HG02763 (cell line): Measurements from ENCODE around the gene AARS2.

Experiments
- ATAC-seq: cut with Tn5 transposase; IDR thresholded peaks from one replicate; pipeline ENCODE4 v1.9.1; 2021; ENCODE audit warnings: mild to moderate bottlenecking, moderate library complexity; ENCODE audit not compliant: unreplicated experiment

Gene AARS2

DNA sequence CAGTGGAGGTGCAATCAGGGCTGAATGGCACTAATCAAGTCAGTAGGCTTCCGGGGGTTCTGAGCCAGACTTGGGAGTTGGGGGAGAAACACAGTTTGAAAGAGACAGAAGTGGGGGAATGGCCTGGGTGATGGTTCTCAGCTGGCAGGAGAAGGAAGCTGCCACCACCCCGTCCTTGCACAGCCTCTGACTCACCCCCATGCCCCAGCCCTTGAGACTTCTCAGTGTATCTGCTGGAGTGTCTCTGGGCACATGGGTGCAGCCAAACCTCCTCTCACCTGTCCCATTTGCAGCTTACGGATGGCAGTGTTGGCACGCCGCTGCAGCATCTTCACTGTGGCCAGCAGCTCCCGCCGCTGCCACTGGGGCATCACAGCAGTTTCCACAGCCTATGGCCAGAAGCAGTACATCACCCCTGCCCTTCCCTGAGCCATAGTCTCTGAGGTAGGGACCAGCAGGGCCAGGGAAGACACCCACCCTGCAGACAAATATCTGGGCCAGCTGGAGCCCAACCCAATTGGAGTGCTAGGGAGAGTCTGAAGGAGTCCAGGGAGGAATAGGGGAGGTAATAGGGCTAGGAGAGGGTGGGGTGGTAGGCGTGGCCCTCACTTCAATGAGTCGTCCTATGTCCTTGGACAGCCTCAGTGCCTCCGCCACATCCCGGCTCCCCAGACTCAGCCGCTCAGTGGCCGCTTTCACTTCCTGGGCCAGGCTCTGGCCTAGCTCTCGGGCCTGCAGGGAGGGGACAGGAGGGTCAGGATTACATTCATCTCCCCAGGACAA lies 11.2 kb downstream of the AARS2 start:
- no peak for ATAC-seq

DNA sequence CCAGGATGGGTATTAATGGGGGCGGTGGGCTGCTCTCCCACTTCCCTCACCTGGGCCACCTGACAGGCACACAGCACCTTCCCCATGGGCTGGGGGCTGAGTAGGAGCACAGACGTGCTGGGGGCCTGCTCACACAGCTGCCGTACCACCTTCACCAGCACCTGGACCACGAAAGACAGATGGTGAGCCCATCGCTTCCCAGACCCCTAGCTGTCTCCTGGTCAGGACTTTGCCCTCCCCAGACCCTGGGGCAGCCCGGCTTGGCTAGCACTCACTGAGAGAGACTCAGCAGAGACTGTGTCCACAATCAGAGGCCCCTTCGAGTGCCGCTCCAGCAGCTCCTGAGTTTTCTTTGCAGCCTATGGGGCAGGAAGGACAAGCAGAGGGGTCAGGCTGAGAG lies 12.0 kb downstream of the AARS2 start:
- ATAC-seq: no peak

DNA sequence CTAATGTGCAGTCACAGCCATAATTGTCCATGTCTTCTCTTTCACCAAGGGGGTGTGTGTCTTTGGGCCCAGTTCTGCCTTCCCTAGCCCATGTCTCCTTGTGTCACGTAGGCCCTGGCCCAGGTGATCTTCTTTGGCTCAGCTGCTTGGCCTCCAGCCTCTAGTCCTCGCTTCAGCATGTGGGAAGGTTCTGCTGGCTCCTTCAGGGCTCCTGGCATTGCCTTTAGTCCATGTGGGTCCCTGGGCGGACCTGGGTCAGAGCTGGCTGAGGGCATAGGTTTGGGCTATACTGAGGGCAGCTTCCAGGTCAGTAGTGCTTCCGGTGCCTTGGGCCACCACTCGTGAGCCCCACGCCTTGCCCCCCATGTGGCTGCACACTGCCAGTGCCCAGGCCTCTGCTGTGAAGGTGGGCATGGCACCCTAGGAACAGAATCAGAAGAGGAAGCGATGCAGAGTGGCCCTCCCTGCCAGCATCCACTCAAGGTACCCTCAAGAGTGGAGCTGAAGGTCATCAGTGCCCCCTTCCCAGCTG lies 12.8 kb downstream of the AARS2 start:
- no peak for ATAC-seq

GRCh38 chr6:44298864-44299263 lies 14.3 kb downstream of the AARS2 start:
- ATAC-seq: no peak

- no peak for ATAC-seq
Observed at GRCh38 chr6:44298055-44298803, 14.9 kb downstream of the AARS2 start.

GRCh38 chr6:44297063-44298038 lies 15.8 kb downstream of the AARS2 start:
- ATAC-seq: no peak

DNA sequence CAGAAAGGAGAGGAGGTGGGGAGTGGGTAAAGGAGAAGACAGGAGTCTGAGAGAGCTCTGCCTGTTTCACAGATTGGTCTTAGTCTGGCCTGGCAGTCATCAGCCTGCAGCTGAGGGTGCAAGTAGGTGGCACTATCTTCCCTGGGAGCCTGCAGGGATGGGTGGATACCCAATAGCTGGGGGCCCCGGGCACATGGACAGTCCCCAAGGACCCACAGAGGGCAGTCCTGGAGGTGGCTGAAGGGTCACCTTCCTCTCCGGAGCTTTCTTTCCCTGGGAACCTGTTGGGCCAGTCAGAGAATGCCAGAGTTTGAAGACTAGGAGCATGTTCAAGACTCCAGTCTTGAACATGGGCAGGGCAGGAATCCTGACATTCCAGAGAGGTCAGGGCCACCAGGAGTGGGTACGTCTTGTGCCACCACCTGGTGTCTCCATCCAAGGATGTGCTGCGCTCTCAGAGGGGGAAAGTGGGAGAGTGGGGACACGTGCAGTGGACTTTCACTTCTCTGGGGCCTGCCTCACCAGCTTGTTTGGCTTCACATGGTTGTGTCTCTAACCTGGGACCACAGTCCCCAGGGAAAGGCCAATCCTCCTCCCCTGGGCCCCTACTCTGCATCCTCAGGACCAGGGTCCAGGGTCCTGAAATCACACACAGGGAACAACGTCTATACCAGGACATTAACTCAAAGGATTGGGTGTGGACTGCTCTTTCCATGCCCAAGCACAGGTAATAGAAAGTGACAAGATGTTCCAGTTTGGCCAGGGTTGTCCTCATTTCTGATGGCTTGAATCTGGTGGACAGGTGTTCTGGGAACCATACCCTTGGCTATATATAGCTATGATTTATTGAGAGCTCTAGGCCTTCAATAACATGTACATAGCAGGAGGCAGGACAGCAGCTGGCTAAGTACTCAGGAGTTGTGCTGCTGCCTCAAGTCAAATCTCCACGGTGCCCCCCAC lies 18.0 kb downstream of the AARS2 start:
- ATAC-seq: no peak

DNA sequence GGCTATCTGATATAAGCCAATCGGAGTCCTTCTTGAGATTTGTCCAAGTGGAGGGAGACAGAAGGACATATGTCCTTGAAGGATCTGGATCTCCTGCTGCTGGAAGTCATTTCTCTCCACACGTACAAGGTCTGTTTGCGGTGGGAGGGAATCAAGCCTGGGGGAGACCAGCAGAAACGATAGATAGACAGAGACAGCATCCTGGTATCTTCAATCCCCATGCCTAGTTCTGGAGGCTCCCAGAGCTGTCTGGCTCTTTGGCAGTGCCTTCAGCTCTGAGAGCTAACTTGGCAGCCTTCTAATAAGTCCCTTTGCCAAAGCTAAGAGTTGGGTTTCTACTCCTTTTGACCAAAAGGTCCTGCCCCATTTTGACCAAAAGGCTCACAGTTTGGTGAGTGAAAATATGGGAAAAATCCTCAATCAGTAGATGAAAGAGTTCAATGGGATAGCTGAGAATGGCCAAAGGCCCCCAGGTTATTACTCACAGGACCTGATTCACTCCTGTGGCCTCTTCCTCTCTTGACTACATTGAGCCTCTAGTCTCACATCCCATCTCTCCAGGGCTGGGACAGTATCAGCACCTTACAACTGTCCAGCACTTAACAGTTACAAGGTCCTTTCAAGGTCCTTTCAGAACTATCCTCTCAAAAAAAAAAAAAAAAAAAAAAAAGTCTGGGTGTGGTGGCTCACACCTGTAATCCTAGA lies 20.3 kb downstream of the AARS2 start:
- no peak for ATAC-seq

DNA sequence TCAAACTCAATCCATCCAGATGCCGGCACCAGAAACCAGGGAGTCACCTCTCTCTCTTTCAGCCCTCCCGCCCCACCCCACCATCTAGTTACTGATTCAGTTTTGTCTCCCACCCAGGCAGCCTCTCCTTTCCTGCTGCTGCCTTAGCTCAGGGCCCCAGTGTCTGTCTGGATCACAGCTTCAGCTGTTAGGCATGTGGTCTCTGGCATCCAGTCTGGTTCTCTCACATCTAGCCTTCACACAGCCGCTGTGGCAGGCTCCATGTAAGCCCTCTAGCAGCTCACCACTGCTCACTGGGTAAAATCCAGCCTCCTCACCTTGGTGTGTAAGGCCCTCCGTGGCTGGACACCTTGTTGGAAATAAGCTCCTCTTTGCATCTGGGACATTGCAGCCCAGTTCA lies 21.3 kb downstream of the AARS2 start:
- ATAC-seq: no peak

GRCh38 chr6:44289726-44290260 lies 23.4 kb downstream of the AARS2 start:
- no peak for ATAC-seq

DNA sequence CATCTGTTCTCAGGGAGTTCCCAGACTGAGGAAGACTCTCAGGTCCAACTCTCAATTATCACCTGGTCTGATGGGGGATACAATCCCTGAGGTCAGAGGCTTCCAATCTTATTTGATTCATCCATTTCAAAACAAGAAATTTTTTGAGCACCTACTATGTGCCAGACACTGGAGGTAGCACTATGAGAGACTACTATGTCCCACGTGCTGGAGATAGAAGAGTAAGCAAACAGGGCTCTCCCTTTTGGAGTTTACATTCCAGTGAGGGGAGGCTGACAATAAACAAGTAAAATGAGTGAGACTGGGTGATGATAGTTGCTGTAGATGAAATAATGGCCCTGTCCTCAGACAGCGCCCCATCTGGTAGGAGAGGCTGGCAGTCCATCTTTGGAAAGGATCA lies 26.4 kb downstream of the AARS2 start:
- ATAC-seq: no peak

DNA sequence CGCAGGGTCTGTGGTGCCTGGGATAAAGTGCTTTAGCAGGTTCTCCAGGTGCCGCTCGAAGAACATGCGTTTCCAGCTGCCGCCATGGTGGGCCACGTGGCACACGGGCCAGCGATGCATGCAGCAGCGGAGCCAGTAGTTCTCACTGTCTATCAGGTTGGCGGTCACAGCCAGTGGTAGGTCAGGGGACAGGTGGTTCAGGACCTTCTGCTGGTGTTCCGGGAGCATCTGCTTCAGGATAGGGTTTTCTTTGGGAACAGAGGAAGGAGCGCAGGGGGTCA lies 26.9 kb downstream of the AARS2 start:
- no peak for ATAC-seq

DNA sequence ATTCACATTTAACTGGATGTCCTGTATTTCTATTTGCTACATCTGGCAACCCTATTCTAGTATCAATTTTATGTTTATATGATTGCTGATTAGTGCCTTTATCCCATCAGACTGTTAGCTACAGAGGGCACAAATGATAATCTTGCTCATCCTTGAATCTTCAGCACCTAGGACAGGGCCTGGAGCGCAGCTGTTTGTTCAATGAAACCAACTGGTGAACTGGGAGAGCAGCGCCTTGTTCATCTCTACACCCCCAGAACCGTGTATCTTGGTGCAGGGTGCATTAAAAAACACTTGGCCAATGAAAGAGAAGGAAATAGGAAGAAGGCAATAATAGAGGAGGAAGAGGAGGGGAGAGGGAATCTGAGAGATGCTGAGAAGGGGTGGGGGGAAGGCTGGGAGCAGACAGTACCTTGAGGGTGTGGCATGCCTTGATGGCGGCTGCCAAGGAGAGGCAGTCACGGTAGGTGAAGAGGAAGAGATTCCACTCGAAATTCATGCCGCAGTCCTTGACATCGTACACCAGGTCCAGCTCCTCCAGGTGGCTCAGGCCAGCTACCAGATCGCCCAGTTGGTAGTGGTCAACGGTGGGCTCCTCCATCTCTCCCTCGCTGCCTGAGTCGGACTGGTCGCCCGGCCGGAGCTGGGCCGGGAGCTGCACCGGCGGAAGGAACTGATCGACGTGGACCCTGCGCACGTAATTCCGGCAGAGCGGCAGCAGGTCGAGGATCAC lies 27.4 kb downstream of the AARS2 start:
- ATAC-seq: no peak

DNA sequence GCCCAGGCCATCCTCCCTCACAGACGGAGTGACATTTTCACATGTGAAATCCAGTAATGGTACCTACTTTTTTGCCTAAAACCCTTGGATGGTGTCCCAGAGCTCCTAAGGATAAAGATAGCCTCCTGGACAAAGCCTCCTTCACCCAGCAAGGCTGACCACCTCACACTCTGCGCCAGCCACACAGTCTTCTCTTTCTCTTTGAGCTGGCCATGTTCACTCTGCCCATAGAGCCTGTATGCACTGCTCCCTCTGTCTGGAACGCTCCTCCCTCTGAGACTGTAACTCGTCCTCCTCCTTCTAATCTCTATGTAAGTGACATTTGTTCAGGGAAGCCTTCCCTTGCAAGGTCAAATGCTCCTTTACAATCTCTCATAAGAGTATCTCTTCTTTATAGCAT lies 28.3 kb downstream of the AARS2 start:
- no peak for ATAC-seq

DNA sequence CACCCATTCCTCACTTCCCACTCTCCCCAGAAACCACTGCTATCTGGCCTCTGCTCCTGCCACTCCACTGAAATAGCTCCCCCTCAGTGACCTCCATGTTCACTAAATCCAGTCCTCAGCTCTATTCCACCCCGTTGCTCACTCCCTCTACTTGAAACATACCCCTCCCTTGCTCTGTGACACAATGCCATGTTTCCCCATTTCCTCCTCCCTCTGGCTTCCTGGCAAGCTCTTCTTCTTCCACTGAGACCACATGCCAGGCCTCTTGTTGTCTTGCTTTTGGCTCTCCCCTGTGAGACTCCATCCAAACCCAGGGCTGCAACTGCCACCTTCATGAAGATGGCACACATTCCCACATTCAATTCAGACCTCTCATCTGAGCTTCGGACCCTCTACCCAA lies 29.0 kb downstream of the AARS2 start:
- ATAC-seq: no peak

- ATAC-seq: no peak
Observed at GRCh38 chr6:44278774-44279697, 34.1 kb downstream of the AARS2 start.

- ATAC-seq: no peak
Observed at GRCh38 chr6:44278315-44278714, 34.8 kb downstream of the AARS2 start.

DNA sequence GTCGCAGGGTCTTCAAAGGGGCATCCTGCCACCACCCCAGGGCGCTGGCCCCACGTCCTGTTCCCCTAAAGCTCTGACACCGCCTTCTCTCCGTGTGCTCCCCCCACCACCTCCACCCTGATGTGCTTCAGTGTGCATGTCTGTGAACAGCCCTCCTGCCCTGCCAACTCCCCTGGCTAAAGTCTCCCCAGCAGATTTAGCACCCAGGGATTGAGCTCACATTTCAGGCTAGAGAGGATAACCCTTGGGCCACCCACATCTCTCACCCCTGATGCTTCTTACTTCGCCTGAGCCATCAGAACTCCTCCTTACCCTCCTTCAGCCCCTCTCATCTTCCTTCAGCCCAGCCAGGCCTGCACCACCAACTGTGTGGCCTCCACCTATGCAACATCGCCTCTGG lies 35.4 kb downstream of the AARS2 start:
- ATAC-seq: no peak
